GM18520 (cell line): Measurements from ENCODE around the gene WIPF2.
"Not testable (repeated sequence)": the region's sequence is repeated elsewhere in the genome, so short reads cannot be mapped to it uniquely, and the experiment has no call there.

Experiments
- ATAC-seq: cut with Tn5 transposase; IDR thresholded peaks from one replicate; pipeline ENCODE4 v1.9.1; 2021; ENCODE audit not compliant: unreplicated experiment

Gene WIPF2

DNA sequence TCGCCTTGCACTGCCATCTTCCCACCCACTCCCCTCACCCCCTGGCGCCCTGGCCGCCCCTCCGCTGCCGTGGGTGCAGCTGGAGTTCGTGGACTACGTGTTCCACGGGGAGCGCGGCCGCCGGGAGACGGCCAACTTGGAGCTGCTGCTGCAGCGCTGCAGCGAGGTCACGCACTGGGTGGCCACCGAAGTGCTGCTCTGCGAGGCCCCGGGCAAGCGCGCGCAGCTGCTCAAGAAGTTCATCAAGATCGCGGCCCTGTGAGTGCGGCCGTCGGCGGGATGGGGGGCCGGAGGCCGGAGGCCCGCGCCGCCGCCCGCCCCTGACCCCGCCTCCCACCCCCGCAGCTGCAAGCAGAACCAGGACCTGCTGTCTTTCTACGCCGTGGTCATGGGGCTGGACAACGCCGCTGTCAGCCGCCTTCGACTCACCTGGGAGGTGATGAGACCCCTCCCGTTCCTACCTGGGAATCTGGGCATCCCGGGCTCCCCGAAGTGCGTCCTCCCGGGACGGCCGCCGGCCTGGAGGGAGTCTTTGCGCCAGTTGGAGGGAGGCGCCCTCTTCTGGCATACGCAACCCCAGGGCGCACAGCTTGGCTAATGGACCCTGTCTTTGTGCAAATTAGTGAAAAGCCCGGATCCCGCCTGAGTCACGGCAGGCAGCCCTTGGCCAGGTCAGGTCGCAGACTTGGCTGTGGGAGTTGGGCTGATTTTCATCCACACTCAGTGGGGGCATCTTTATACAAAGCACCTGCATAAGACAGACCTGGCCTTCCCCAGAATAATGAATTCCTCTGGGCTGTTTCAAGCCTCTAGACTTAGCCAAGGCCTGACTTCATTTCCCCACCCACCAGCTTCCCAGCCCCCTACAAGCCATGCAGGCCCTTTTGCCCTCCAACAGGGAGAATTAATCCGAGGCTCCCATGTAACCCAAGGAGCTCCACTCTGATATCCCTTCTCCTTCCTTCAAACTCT, 27.6 kb upstream of the WIPF2 start:
- peak; percentile 57 for ATAC-seq

DNA sequence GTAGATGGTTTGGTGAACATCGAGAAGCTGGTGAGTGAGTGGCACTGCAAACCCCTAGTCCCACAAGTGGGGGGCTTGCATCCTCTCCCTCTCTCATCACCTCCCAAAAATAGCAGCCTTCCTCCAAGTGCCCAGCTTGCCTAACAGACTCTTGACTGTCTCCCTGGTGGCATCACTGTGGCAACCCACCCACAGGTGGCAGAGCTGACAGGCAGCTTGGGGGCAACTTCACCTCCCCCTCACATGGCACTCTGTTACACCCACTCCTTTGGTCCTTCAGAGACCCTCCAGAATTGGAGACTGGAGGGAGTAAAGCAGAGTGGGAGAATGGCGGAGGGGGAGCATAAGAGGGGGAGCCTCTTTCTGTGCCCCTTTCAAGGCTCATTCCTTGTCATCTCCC, 26.1 kb upstream of the WIPF2 start:
- ATAC-seq = no peak

- no peak for ATAC-seq
Observed at GRCh38 chr17:40194821-40195220, 24.3 kb upstream of the WIPF2 start.

DNA sequence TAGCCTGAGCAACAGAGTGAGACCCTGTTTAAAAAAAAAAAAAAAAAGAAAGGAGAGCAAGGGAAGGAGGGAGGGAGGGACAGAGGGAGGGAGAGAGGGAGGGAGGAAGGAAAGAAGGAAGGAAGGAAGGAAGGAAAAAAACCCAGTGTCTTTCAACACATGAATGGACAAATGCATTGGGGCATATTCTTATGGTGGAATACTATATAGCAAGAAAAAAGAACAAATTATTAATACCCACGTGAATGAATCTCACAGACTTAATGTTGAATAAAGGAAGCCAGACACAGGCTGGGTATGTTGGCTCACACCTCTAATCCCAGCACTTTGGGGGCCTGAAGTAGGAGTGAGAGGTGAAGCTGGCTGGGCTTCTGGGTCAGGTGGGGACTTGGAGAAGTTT, 21.6 kb upstream of the WIPF2 start:
- no peak for ATAC-seq

GRCh38 chr17:40197965-40198456, 21.1 kb upstream of the WIPF2 start:
- ATAC-seq = not testable (repeated sequence)

GRCh38 chr17:40198576-40198975, 20.5 kb upstream of the WIPF2 start:
- no peak for ATAC-seq

GRCh38 chr17:40203131-40203530, 16.0 kb upstream of the WIPF2 start:
- no peak for ATAC-seq

GRCh38 chr17:40206193-40206592, 12.9 kb upstream of the WIPF2 start:
- ATAC-seq = not testable (repeated sequence)

GRCh38 chr17:40209404-40210093, 9.6 kb upstream of the WIPF2 start:
- no peak for ATAC-seq

DNA sequence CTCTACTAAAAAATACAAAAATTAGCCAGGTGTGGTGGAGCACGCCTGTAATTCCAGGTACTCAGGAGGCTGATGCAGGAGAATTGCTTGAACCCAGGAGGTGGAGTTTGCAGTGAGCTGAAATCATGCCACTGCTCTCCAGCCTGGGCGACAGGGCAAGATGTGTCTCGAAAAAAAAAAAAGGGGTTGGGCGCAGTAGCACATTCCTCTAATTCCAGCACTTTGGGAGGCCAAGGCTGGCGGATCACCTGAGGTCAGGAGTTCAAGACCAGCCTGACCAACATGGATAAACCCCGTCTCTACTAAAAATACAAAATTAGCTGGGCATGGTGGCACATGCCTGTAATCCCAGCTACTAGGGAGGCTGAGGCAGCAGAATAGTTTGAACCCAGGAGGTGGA, 5.2 kb upstream of the WIPF2 start:
- ATAC-seq = not testable (repeated sequence)

GRCh38 chr17:40218006-40218739, 931 bp upstream of the WIPF2 start:
- ATAC-seq = no peak

- no peak for ATAC-seq
Observed at GRCh38 chr17:40219594-40220338, 662 bp downstream of the WIPF2 start.

- ATAC-seq = no peak
Observed at GRCh38 chr17:40224718-40225550, 5.8 kb downstream of the WIPF2 start.

DNA sequence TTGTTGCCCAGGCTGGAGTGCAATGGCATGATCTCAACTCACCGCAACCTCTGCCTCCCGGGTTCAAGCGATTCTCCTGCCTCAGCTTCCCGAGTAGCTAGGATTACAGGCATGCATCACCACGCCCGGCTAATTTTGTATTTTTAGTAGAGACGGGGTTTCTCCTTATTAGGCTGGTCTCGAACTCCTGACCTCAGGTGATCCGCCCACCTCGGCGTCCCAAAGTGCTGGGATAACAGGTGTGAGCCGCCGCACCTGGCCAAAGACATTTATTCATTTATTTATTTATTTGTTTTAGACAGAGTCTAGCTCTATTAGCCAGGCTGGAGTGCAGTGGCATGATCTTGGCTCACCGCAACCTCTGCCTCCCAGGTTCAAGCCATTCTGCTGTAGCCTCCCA, 10.0 kb downstream of the WIPF2 start:
- not testable (repeated sequence) for ATAC-seq

- no peak for ATAC-seq
Observed at GRCh38 chr17:40230670-40231069, 11.6 kb downstream of the WIPF2 start.

GRCh38 chr17:40231928-40232327, 12.8 kb downstream of the WIPF2 start:
- not testable (repeated sequence) for ATAC-seq

DNA sequence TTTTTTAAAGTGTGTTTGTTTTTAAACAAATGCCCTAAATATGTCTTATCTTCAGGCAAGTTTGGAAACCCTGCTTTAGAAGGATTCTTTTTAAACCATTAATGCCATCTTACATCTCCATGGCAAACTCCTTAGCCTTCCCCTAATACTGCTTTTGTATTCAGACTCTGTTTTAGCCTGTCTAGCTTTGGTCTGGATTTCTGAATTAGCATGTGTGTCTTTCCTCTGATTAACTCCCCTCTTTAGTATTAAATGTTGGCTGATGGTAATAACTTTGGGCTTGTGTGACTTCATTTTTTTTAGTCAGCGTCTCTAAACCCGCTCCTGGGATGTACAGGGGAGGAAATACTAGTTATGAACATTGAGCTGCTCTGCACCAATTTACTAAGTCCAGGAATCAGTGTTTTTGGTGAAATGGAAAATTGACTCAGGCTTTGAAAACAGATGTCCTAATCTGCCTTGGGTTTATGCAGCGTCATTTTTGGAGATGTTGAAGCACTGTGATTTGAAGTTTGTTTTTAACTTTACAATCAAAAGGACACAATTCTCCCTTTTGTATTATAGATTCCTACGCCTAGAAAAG, 22.2 kb downstream of the WIPF2 start:
- ATAC-seq = no peak

DNA sequence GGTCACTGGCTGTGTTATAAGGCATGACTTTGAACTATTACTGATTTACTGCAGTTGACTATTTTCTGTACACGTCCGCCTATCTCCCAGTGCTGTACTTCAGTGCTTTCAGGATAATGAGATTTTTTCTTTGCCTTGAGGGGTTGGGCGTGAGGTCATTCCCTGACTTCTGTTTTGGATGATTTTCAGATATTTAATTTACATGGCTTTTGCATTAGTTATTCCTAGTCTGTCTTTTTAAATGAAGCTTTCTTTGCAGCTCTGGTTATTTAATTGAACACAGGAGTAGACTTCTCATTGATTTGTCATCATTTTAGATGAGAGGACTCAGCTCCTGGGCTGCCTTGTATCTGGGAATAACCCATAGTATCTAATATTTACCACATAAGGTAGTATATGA, 23.7 kb downstream of the WIPF2 start:
- ATAC-seq = no peak

- ATAC-seq = no peak
Observed at GRCh38 chr17:40243761-40244160, 24.7 kb downstream of the WIPF2 start.
